GM23338 (cell line): ENCODE measurements around the gene RPL28. TPM values are rescaled to one million over a fixed set of nuclear protein-coding genes. Genes with fewer than 3 reads are reported as not detected.

Experiments
- ATAC-seq: fragments of 200-7000 bp; cut with Tn5 transposase; 3 replicates; pipeline ENCODE4 v1.9.1; 2020
- DNase-seq: peaks from one replicate; pipeline ENCODE4 v3.0.0-alpha.2; 2015; ENCODE audit warnings: low spot score
- H2AFZ ChIP-seq: fragments of 200-600 bp; sonication (generic); 2 replicates; pipeline ENCODE4 v1.8.0; 2016; ENCODE audit warnings: antibody characterized with exemption, mild to moderate bottlenecking, moderate library complexity
- H3F3A ChIP-seq: fragments of 200-600 bp; sonication (generic); replicated peaks from 2 replicates; pipeline ENCODE4 v1.8.0; 2017; ENCODE audit warnings: antibody characterized with exemption, mixed run types, low read depth
- H3K27ac ChIP-seq: fragments of 200-600 bp; sonication (generic); 2 replicates; pipeline ENCODE4 v1.6.1; 2016; ENCODE audit warnings: low read depth
- H3K27me3 ChIP-seq: fragments of 200-600 bp; sonication (generic); 2 replicates; pipeline ENCODE4 v1.8.0; 2016; ENCODE audit warnings: mild to moderate bottlenecking, mixed run types, moderate library complexity; ENCODE audit not compliant: insufficient read depth
- H3K36me3 ChIP-seq: fragments of 200-600 bp; sonication (generic); 2 replicates; pipeline ENCODE4 v1.8.0; 2016; ENCODE audit warnings: mild to moderate bottlenecking; ENCODE audit not compliant: insufficient read depth
- H3K4me1 ChIP-seq: fragments of 200-600 bp; sonication (generic); 2 replicates; pipeline ENCODE4 v1.8.0; 2016; ENCODE audit warnings: mild to moderate bottlenecking, moderate library complexity; ENCODE audit not compliant: insufficient read depth
- H3K4me2 ChIP-seq: fragments of 200-600 bp; sonication (generic); 2 replicates; pipeline ENCODE4 v1.7.1; 2017; ENCODE audit warnings: mixed run types
- H3K4me3 ChIP-seq: fragments of 200-600 bp; sonication (generic); 2 replicates; pipeline ENCODE4 v1.6.1; 2016; ENCODE audit warnings: mixed run types
- H3K79me2 ChIP-seq: fragments of 200-600 bp; sonication (generic); replicated peaks from 2 replicates; pipeline ENCODE4 v1.8.0; 2017; ENCODE audit warnings: mild to moderate bottlenecking; ENCODE audit not compliant: insufficient read depth
- H3K9me2 ChIP-seq: fragments of 200-600 bp; sonication (generic); 2 replicates; pipeline ENCODE4 v1.8.0; 2017; ENCODE audit not compliant: insufficient read depth
- H4K20me1 ChIP-seq: fragments of 200-600 bp; sonication (generic); replicated peaks from 2 replicates; pipeline ENCODE4 v1.8.0; 2017; ENCODE audit warnings: mild to moderate bottlenecking; ENCODE audit not compliant: insufficient read depth
- H3K27ac Mint-ChIP-seq: 2 replicates; pipeline ENCODE4 v1.8.0; 2020; ENCODE audit warnings: inconsistent platforms, mild to moderate bottlenecking, moderate library complexity, mixed read lengths
- H3K27me3 Mint-ChIP-seq: 3 replicates; pipeline ENCODE4 v1.8.0; 2022; ENCODE audit warnings: low read depth, mild to moderate bottlenecking, moderate library complexity, mixed read lengths, inconsistent platforms; ENCODE audit not compliant: insufficient read depth, poor library complexity
- H3K36me3 Mint-ChIP-seq: 3 replicates; pipeline ENCODE4 v1.8.0; 2021; ENCODE audit warnings: low read depth, mild to moderate bottlenecking, inconsistent platforms, moderate library complexity, mixed read lengths
- H3K4me1 Mint-ChIP-seq: 3 replicates; pipeline ENCODE4 v1.8.0; 2020; ENCODE audit warnings: mild to moderate bottlenecking, inconsistent platforms, mixed read lengths
- H3K4me3 Mint-ChIP-seq: 3 replicates; pipeline ENCODE4 v1.8.0; 2021; ENCODE audit warnings: moderate library complexity, mild to moderate bottlenecking, inconsistent platforms, mixed read lengths
- H3K9me3 Mint-ChIP-seq: 3 replicates; pipeline ENCODE4 v1.8.0; 2020; ENCODE audit warnings: moderate library complexity, mild to moderate bottlenecking, inconsistent platforms, mixed read lengths
- CREB1 ChIP-seq: fragments of 250-450 bp; sonication (Bioruptor Pico); IDR thresholded peaks from 2 replicates; pipeline ENCODE4 v1.5.0; 2020; ENCODE audit warnings: low read depth, mild to moderate bottlenecking, moderate library complexity
- EZH2phosphoT487 ChIP-seq: fragments of 200-600 bp; sonication (generic); IDR thresholded peaks from one replicate; pipeline ENCODE4 v1.8.1; 2018; ENCODE audit warnings: antibody characterized with exemption; ENCODE audit not compliant: unreplicated experiment
- JUNB ChIP-seq: IDR thresholded peaks from one replicate; pipeline ENCODE4 v1.6.1; 2016; ENCODE audit warnings: antibody characterized with exemption; ENCODE audit not compliant: unreplicated experiment
- NANOG ChIP-seq: IDR thresholded peaks from 2 replicates; pipeline ENCODE4 v1.6.1; 2016; ENCODE audit warnings: antibody characterized with exemption, borderline replicate concordance
- STAT1 ChIP-seq: IDR thresholded peaks from one replicate; pipeline ENCODE4 v1.6.1; 2016; ENCODE audit warnings: antibody characterized with exemption; ENCODE audit not compliant: unreplicated experiment
- ZNF114 ChIP-seq: fragments of 250-450 bp; sonication (Bioruptor Pico); IDR thresholded peaks from 2 replicates; pipeline ENCODE4 v1.5.0; 2020; ENCODE audit warnings: mild to moderate bottlenecking, moderate library complexity
- ZNF462 ChIP-seq: fragments of 250-450 bp; sonication (Bioruptor Pico); IDR thresholded peaks from 2 replicates; pipeline ENCODE4 v1.5.0; 2020; ENCODE audit warnings: mild to moderate bottlenecking, moderate library complexity
- polyA plus RNA-seq: library from polyadenylated mRNA; unstranded; fragments of >200 nt; fragmentation: Nextera tagmentation; extraction: Ambion mirVana; gene quantifications from 2 replicates; pipeline ENCODE4 v1.2.1, GENCODE V29; 2016
- total RNA-seq: library from RNA; depleted of rRNA; stranded (reverse); fragments of >200 nt; shearing (Covaris generic); gene quantifications from 2 replicates; pipeline ENCODE4 v1.2.3, GENCODE V29; 2014
- TF ChIP-seq, protein P1 (sequence below): IDR thresholded peaks from one replicate; pipeline ENCODE4 v1.6.1; 2018; ENCODE audit warnings: antibody characterized with exemption; ENCODE audit not compliant: unreplicated experiment
- TF ChIP-seq, protein P2 (sequence below): IDR thresholded peaks from 2 replicates; pipeline ENCODE4 v1.6.1; 2016; ENCODE audit warnings: antibody characterized with exemption

RPL28 gene
- total and polyA plus RNA-seq, 2 experiments from 2014 or later = 737 to 1,528 TPM

DNA sequence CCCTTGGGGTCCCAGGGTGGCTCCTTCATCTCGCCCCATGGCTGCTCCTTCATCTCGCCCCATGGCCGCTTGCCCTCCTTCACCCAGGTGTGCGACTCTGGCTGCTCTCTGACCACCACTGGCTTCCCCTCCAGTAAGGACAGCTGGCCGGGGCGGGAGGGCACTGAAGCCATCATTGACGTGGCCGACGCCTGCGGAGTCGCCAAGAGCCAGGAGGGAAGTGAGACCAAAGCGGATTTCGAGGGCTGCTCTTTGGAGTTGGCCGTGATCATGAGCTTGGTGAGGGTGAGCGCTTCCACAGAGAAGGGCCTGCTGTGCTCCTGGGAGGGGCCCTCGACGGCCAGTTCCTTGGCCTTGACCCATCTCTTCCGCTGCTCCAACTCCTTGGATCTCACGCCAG is 27.2 kb upstream of the RPL28 start (continued):
- TF ChIP-seq ZNF462 = no peak
- TF ChIP-seq JUNB = no peak
- TF ChIP-seq NANOG = no peak

GRCh38 chr19:55358943-55359908 is 26.5 kb upstream of the RPL28 start:
- Mint-ChIP-seq H3K4me3 (no peak overlapping the region), H3K36me3 (no peaks in the 10 kb centered on the region), H3K27me3 (peaks cover 41% of the 10 kb centered on the region), H3K9me3 (no peaks in the 10 kb centered on the region), H3K27ac (no peak overlapping the region), H3K4me1 (peaks cover 7% of the 10 kb centered on the region; the same call in 2 of the 3 replicates)
- no peaks in the 10 kb centered on the region for H3K9me2 ChIP-seq
- no peak overlapping the region for H3K4me3 ChIP-seq
- peaks cover 34% of the 10 kb centered on the region for H3K27me3 ChIP-seq
- no peaks in the 10 kb centered on the region for H3K79me2 ChIP-seq
- no peak overlapping the region for H2AFZ ChIP-seq
- DNase-seq (no peak), ATAC-seq (no peak)
- no peak overlapping the region for H3K4me2 ChIP-seq
- H3F3A ChIP-seq = peaks cover 8% of the 10 kb centered on the region
- no peak overlapping the region for H3K27ac ChIP-seq
- no peaks in the 10 kb centered on the region for H4K20me1 ChIP-seq
- H3K36me3 ChIP-seq = no peaks in the 10 kb centered on the region
- peaks cover 4% of the 10 kb centered on the region; the same call in 1 of the 2 replicates for H3K4me1 ChIP-seq
- TF ChIP-seq, protein P1, sequence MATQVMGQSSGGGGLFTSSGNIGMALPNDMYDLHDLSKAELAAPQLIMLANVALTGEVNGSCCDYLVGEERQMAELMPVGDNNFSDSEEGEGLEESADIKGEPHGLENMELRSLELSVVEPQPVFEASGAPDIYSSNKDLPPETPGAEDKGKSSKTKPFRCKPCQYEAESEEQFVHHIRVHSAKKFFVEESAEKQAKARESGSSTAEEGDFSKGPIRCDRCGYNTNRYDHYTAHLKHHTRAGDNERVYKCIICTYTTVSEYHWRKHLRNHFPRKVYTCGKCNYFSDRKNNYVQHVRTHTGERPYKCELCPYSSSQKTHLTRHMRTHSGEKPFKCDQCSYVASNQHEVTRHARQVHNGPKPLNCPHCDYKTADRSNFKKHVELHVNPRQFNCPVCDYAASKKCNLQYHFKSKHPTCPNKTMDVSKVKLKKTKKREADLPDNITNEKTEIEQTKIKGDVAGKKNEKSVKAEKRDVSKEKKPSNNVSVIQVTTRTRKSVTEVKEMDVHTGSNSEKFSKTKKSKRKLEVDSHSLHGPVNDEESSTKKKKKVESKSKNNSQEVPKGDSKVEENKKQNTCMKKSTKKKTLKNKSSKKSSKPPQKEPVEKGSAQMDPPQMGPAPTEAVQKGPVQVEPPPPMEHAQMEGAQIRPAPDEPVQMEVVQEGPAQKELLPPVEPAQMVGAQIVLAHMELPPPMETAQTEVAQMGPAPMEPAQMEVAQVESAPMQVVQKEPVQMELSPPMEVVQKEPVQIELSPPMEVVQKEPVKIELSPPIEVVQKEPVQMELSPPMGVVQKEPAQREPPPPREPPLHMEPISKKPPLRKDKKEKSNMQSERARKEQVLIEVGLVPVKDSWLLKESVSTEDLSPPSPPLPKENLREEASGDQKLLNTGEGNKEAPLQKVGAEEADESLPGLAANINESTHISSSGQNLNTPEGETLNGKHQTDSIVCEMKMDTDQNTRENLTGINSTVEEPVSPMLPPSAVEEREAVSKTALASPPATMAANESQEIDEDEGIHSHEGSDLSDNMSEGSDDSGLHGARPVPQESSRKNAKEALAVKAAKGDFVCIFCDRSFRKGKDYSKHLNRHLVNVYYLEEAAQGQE = no peak
- TF ChIP-seq ZNF114 (CRISPR knock-in tag) (no peak), EZH2phosphoT487 (no peak), JUNB (no peak), CREB1 (CRISPR knock-in tag) (no peak), STAT1 (no peak), NANOG (no peak)
- TF ChIP-seq, protein P2, sequence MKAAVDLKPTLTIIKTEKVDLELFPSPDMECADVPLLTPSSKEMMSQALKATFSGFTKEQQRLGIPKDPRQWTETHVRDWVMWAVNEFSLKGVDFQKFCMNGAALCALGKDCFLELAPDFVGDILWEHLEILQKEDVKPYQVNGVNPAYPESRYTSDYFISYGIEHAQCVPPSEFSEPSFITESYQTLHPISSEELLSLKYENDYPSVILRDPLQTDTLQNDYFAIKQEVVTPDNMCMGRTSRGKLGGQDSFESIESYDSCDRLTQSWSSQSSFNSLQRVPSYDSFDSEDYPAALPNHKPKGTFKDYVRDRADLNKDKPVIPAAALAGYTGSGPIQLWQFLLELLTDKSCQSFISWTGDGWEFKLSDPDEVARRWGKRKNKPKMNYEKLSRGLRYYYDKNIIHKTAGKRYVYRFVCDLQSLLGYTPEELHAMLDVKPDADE = no peak
